IMR-90 (cell line): Measurements from ENCODE around the gene NEK6. TPM values are rescaled to one million over a fixed set of nuclear protein-coding genes. Genes with fewer than 3 reads are reported as not detected.

Experiments used
- ATAC-seq: fragments of 200-7000 bp; cut with Tn5 transposase; 2 replicates; pipeline ENCODE4 v1.9.1; 2020; ENCODE audit warnings: low read depth, mild to moderate bottlenecking, moderate library complexity
- BruUV-seq: library from RNA; stranded (reverse); fragments of 400-500 nt; replicated peaks from 2 replicates; lab custom pipeline; 2021; lab: Mats Ljungman, UMichigan
- CTCF ChIA-PET: fragments of 300-600 bp; formaldehyde crosslinking; extraction: SDS; loops from one replicate; lab custom pipeline; 2021; ENCODE audit warnings: antibody characterized with exemption; lab: Yijun Ruan, JAX
- POLR2A ChIA-PET: fragments of 300-600 bp; sonication (Branson Sonifier 250); formaldehyde crosslinking; loops from one replicate; lab custom pipeline; 2022; ENCODE audit warnings: antibody characterized with exemption; ENCODE audit not compliant: unreplicated experiment; lab: Charles Lee
- DNase-seq: peaks from one replicate; pipeline ENCODE4 v3.0.0; 2013
- H2AFZ ChIP-seq: replicated peaks from 2 replicates; pipeline ENCODE3; 2013; ENCODE audit warnings: low read length, mild to moderate bottlenecking; ENCODE audit not compliant: poor library complexity
- H2AK5ac ChIP-seq: 2 replicates; pipeline ENCODE4 v1.6.1; 2013; ENCODE audit warnings: low read depth, low read length, inconsistent platforms
- H2AK9ac ChIP-seq: replicated peaks from 2 replicates; pipeline ENCODE3; 2013; ENCODE audit warnings: mild to moderate bottlenecking, low read depth, low read length, moderate library complexity; ENCODE audit not compliant: poor library complexity
- H2BK120ac ChIP-seq: 2 replicates; pipeline ENCODE4 v1.6.1; 2013; ENCODE audit warnings: low read depth, low read length, inconsistent platforms
- H2BK15ac ChIP-seq: 3 replicates; pipeline ENCODE4 v1.6.1; 2013; ENCODE audit warnings: low read depth, low read length, inconsistent platforms
- H2BK20ac ChIP-seq: 2 replicates; pipeline ENCODE4 v1.6.1; 2013; ENCODE audit warnings: low read depth, mild to moderate bottlenecking, inconsistent platforms, low read length, moderate library complexity
- H2BK5ac ChIP-seq: 2 replicates; pipeline ENCODE4 v1.6.1; 2013; ENCODE audit warnings: mild to moderate bottlenecking, low read depth, low read length, inconsistent platforms; ENCODE audit not compliant: poor library complexity, severe bottlenecking
- H3K14ac ChIP-seq: replicated peaks from 2 replicates; pipeline ENCODE4 v1.6.1; 2013; ENCODE audit warnings: low read depth, low read length, inconsistent platforms
- H3K18ac ChIP-seq: 2 replicates; pipeline ENCODE4 v1.6.1; 2013; ENCODE audit warnings: low read depth, low read length, control low read depth
- H3K23ac ChIP-seq: 2 replicates; pipeline ENCODE4 v1.6.1; 2013; ENCODE audit warnings: low read depth, low read length, inconsistent platforms
- H3K27ac ChIP-seq: 2 replicates; pipeline ENCODE4 v1.5.1; 2013; ENCODE audit warnings: mild to moderate bottlenecking, control low read depth, low read length; ENCODE audit not compliant: insufficient read depth
- H3K27me3 ChIP-seq: 2 replicates; pipeline ENCODE4 v1.6.1; 2013; ENCODE audit warnings: low read length; ENCODE audit not compliant: control insufficient read depth, insufficient read depth
- H3K36me3 ChIP-seq: 2 replicates; pipeline ENCODE4 v1.6.1; 2013; ENCODE audit warnings: low read length, mixed read lengths; ENCODE audit not compliant: control insufficient read depth, insufficient read depth
- H3K4ac ChIP-seq: 2 replicates; pipeline ENCODE4 v1.6.1; 2013; ENCODE audit warnings: low read depth, low read length, inconsistent platforms
- H3K4me1 ChIP-seq: 2 replicates; pipeline ENCODE4 v1.6.1; 2013; ENCODE audit warnings: low read length, mixed read lengths; ENCODE audit not compliant: control insufficient read depth, insufficient read depth
- H3K4me2 ChIP-seq: 2 replicates; pipeline ENCODE4 v1.6.1; 2013; ENCODE audit warnings: low read depth, mild to moderate bottlenecking, control low read depth, low read length, moderate library complexity
- H3K4me3 ChIP-seq: 2 replicates; pipeline ENCODE4 v1.5.1; 2013; ENCODE audit warnings: low read depth, mild to moderate bottlenecking, control low read depth, low read length, moderate library complexity; ENCODE audit not compliant: insufficient read depth
- H3K56ac ChIP-seq: 2 replicates; pipeline ENCODE4 v1.6.1; 2013; ENCODE audit warnings: low read length, inconsistent platforms; ENCODE audit not compliant: insufficient read depth; ENCODE audit errors: extremely low read depth
- H3K79me1 ChIP-seq, 2 experiments: 2 replicates each; pipeline ENCODE4 v1.6.1; 2013; ENCODE audit warnings: low read length in 2 of 2, inconsistent platforms in 1 of 2, low read depth in 1 of 2
- H3K9ac ChIP-seq: 2 replicates; pipeline ENCODE4 v1.6.1; 2013; ENCODE audit warnings: low read depth, low read length, control low read depth
- H3K9me1 ChIP-seq: 2 replicates; pipeline ENCODE4 v1.6.1; 2013; ENCODE audit warnings: low read length, inconsistent platforms; ENCODE audit not compliant: insufficient read depth
- H3K9me3 ChIP-seq: 2 replicates; pipeline ENCODE4 v1.6.1; 2013; ENCODE audit warnings: low read length; ENCODE audit not compliant: control insufficient read depth, insufficient read depth
- H4K20me1 ChIP-seq: 2 replicates; pipeline ENCODE4 v1.6.1; 2013; ENCODE audit warnings: low read length, inconsistent platforms; ENCODE audit not compliant: insufficient read depth
- H4K5ac ChIP-seq: 2 replicates; pipeline ENCODE4 v1.6.1; 2013; ENCODE audit warnings: mild to moderate bottlenecking, low read depth, low read length, control low read depth
- H4K8ac ChIP-seq, 2 experiments: 2 replicates each; pipeline ENCODE4 v1.6.1; 2013; ENCODE audit warnings: low read depth in 2 of 2, low read length in 2 of 2, control low read depth in 1 of 2, inconsistent platforms in 1 of 2
- H4K91ac ChIP-seq: 2 replicates; pipeline ENCODE4 v1.6.1; 2013; ENCODE audit warnings: low read depth, low read length, inconsistent platforms; ENCODE audit not compliant: insufficient read depth
- CEBPB ChIP-seq: IDR thresholded peaks from 2 replicates; pipeline ENCODE4 v1.6.1; 2012; ENCODE audit warnings: low read depth, low read length, improper control_type of control experiment
- MAFK ChIP-seq: IDR thresholded peaks from 2 replicates; pipeline ENCODE4 v1.6.1; 2012; ENCODE audit warnings: low read depth, low read length, improper control_type of control experiment
- MXI1 ChIP-seq: IDR thresholded peaks from 2 replicates; pipeline ENCODE4 v1.6.1; 2012; ENCODE audit warnings: low read depth, mild to moderate bottlenecking, low read length, moderate library complexity, borderline replicate concordance
- NFE2L2 ChIP-seq: fragments of 150-350 bp; IDR thresholded peaks from 2 replicates; pipeline ENCODE4 v1.6.1; 2016; ENCODE audit warnings: low read depth, mild to moderate bottlenecking, low read length
- RAD21 ChIP-seq: IDR thresholded peaks from 2 replicates; pipeline ENCODE4 v1.6.1; 2012; ENCODE audit warnings: low read length, improper control_type of control experiment
- RCOR1 ChIP-seq: IDR thresholded peaks from 2 replicates; pipeline ENCODE4 v1.6.1; 2012; ENCODE audit warnings: mild to moderate bottlenecking, low read length, improper control_type of control experiment; ENCODE audit not compliant: insufficient replicate concordance
- SMC3 ChIP-seq: fragments of 150-350 bp; IDR thresholded peaks from 2 replicates; pipeline ENCODE4 v1.6.1; 2016; ENCODE audit warnings: low read depth, mild to moderate bottlenecking, antibody characterized with exemption, low read length, moderate library complexity
- USF2 ChIP-seq: fragments of 150-350 bp; IDR thresholded peaks from 2 replicates; pipeline ENCODE4 v1.6.1; 2017; ENCODE audit warnings: mild to moderate bottlenecking, antibody characterized with exemption, low read length, low read depth
- WGBS, 2 experiments: methylation state at CpG; one replicate each; pipeline versions ENCODE4 v1.1.5 to v1.1.7; 2013; ENCODE audit warnings: missing lambda C conversion rate in 2 of 2; ENCODE audit not compliant: insufficient read length in 1 of 2; ENCODE audit errors: extremely low coverage in 2 of 2; 5-methylcytosine and 5-hydroxymethylcytosine counted together
- dilution Hi-C: fragments of 300-500 bp; cut with HindIII; formaldehyde crosslinking; loops from one replicate; pipeline ENCODE4 v1.14.3; 2018; ENCODE audit warnings: low sequenced_read_pairs; ENCODE audit not compliant: unreplicated experiment
- in situ Hi-C: fragments of 300-500 bp; cut with MboI; formaldehyde crosslinking; loops from 3 replicates; pipeline ENCODE4 v1.14.3; 2019; ENCODE audit warnings: low sequenced_read_pairs, inconsistent platforms, mixed read lengths
- intact Hi-C: fragments of 100-400 bp; cut with micrococcal nuclease; formaldehyde crosslinking; loops from 2 replicates; pipeline ENCODE4 v1.10.0; 2022
- polyA plus RNA-seq, 3 experiments: library from polyadenylated mRNA; depleted of rRNA; stranded (reverse); fragments of >200 nt; gene quantifications; 2 replicates each; pipeline ENCODE4 v1.2.3, GENCODE V29; 2012; ENCODE audit warnings: low replicate concordance in 1 of 3
- total RNA-seq: library from RNA; depleted of rRNA; stranded (reverse); fragments of >200 nt; gene quantifications from 2 replicates; pipeline ENCODE4 v1.2.3, GENCODE V29; 2012

NEK6 gene
- total and polyA plus RNA-seq, 2 of the 4 experiments (the other 2 are of a cell fraction): 79.9 to 112 TPM

- Histone ChIP-seq H4K20me1 (no peaks in the 10 kb centered on the region; the same call in 1 of the 2 replicates), H3K27me3 (no peaks in the 10 kb centered on the region), H3K23ac (no peak overlapping the region), H2BK120ac (no peak overlapping the region), H2BK5ac (no peak overlapping the region), H3K4me2 (no peak overlapping the region), H3K14ac (no peak overlapping the region), H3K18ac (no peak overlapping the region), H2AK5ac (no peak overlapping the region), H2AK9ac (no peak overlapping the region), H3K79me1 (no peaks in the 10 kb centered on the region), H3K4me1 (peaks cover 15% of the 10 kb centered on the region), H3K27ac (no peak overlapping the region), H4K91ac (no peak overlapping the region), H3K36me3 (no peaks in the 10 kb centered on the region), H3K4me3 (no peak overlapping the region), H3K56ac (no peak overlapping the region), H2BK15ac (no peak overlapping the region), H3K9ac (no peak overlapping the region), H2BK20ac (no peak overlapping the region), H4K8ac (no peak overlapping the region), H3K9me3 (no peaks in the 10 kb centered on the region), H3K9me1 (peaks cover 11% of the 10 kb centered on the region), H3K4ac (no peak overlapping the region), H4K5ac (no peak overlapping the region), H2AFZ (no peak overlapping the region)
- DNase-seq (no peak), ATAC-seq (no peak)
- dilution Hi-C loops: no loop called here
- CTCF ChIA-PET: interaction anchor here (0.6 kb wide), 1 partner anchor 179 kb away, joined by 4 read pairs; no protein-coding TSS in a partner anchor
- POLR2A ChIA-PET: no interaction called here
- WGBS, 2 experiments: 98% methylated on average over 13 of the region's 15 CpGs; no CpG with 5 or more reads in 1 of the 2 experiments
- intact Hi-C loops: no loop called here
- in situ Hi-C loops: no loop called here
- no peak for TF ChIP-seq MXI1
- no peak for TF ChIP-seq MAFK
- no peak for TF ChIP-seq USF2
- TF ChIP-seq SMC3: no peak
- TF ChIP-seq CEBPB: no peak
- TF ChIP-seq RAD21: no peak
- no peak for TF ChIP-seq RCOR1
- TF ChIP-seq NFE2L2: no peak
- BruUV-seq: no TSS peak
These were observed 41.8 kb upstream of the NEK6 start for GRCh38 chr9:124215956-124216355.
